Skeletal muscle tissue (tissue), 4 donors: ENCODE data around the gene APBB1. TPM values are rescaled to one million over a fixed set of nuclear protein-coding genes. Genes with fewer than 3 reads are reported as not detected.

Experiments
- H3K27ac ChIP-seq: one replicate; pipeline ENCODE4 v1.7.0; 2013; ENCODE audit warnings: mild to moderate bottlenecking, low read depth, low read length, inconsistent platforms
- H3K27me3 ChIP-seq, 3 donors: one replicate each; pipeline ENCODE4 v1.7.0; 2013; ENCODE audit warnings: low read length in 3 of 3; ENCODE audit not compliant: control insufficient read depth in 3 of 3, insufficient read depth in 3 of 3
- H3K36me3 ChIP-seq, 3 donors: one replicate each; pipeline ENCODE4 v1.7.0; 2013; ENCODE audit warnings: low read length in 3 of 3; ENCODE audit not compliant: control insufficient read depth in 3 of 3, insufficient read depth in 3 of 3
- H3K4me1 ChIP-seq, 3 donors: one replicate each; pipeline ENCODE4 v1.7.0; 2013; ENCODE audit warnings: low read length in 3 of 3, mild to moderate bottlenecking in 3 of 3; ENCODE audit not compliant: control insufficient read depth in 3 of 3, insufficient read depth in 3 of 3
- H3K4me3 ChIP-seq, 3 donors: one replicate each; pipeline ENCODE4 v1.7.0; 2013; ENCODE audit warnings: low read length in 3 of 3
- H3K9ac ChIP-seq, 3 donors: one replicate each; pipeline ENCODE4 v1.7.0; 2013; ENCODE audit warnings: low read length in 3 of 3, mild to moderate bottlenecking in 3 of 3, moderate library complexity in 2 of 3, low read depth in 1 of 3
- H3K9me3 ChIP-seq, 3 donors: one replicate each; pipeline ENCODE4 v1.7.0; 2013; ENCODE audit warnings: low read length in 3 of 3; ENCODE audit not compliant: control insufficient read depth in 3 of 3
- total RNA-seq: library from RNA; depleted of rRNA; stranded (reverse); fragments of >200 nt; gene quantifications from one replicate; pipeline ENCODE4 v1.2.3, GENCODE V29; 2014
- donor health status: Osteomylitis.

The APBB1 gene
- total RNA-seq, 1 donor from 2014 or later: 28.7 TPM

DNA sequence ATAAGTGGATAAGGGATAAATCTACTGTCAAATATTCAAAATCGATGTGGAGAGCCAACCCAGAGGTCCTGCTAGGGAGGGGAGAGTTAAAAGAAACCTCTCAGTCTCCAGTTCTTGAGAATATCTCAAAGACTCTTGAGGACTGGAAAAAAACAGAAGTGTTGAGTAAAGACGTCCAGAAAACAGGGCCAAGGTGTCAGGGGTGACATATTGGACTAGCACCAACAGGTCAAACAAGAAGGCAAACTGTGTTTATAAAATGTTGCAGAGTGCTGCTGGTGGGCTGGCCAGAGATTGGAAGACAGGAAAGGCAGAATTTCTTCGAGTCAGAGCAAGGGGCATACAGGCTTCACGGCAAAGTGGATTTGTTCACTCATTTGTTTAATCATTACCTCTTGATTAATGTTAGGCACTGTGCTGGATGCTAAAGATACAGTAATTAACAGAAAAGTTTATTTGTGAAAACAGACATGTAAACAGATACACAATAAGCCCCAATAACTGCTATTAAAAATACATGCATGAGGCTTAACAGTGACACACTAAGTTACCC is 62.3 kb downstream of the APBB1 start:
- H3K27me3 ChIP-seq: no peaks in the 10 kb centered on the region
- no peak overlapping the region for H3K9ac ChIP-seq
- no peak overlapping the region for H3K4me3 ChIP-seq
- no peaks in the 10 kb centered on the region for H3K9me3 ChIP-seq
- H3K27ac ChIP-seq: no peak overlapping the region
- H3K4me1 ChIP-seq: peaks cover 0 to 17% (median 0%) of the 10 kb centered on the region in 3 donors
- no peaks in the 10 kb centered on the region for H3K36me3 ChIP-seq

DNA sequence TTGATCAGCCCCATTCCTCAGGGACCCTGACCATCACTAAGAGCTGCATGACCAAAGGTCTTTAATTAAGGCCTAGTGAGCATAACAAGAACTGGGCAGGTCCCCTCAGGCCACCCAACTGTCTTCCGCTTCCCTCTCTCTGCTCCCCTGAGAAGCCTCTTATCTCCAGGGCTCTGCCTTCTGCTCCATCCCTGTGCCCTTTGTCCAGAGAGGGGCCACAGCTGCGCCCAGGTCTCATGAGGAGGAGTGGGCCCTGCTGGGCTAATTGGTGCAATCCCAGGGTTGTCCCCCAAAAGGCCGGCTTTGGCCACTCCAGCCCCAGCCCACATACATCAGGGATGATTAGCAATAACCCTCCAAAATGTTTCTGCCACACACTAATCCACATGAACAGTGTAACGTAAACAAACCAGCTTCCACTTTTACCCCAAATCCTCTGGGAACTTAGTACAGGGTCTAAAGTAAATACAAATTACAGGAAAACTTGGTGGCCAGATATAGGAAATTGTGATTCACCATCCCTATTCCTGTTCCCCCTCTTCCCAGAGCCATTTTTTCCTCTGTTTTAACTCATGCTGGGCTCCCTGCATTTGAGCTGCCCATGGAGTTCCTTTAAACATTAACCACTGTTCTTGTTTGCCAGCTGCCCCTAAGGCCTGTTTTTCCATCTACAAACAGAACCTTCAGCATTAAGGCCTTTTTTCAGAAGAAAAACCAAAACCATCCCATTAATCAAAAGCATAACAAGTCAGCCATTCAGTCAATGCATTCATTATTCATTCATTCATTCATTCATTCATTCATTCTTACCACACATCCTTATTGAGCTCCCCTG is 64.0 kb downstream of the APBB1 start:
- peaks cover 0 to 17% (median 0%) of the 10 kb centered on the region in 3 donors for H3K4me1 ChIP-seq
- H3K27ac ChIP-seq: no peak overlapping the region
- no peaks in the 10 kb centered on the region for H3K27me3 ChIP-seq
- H3K4me3 ChIP-seq: no peak overlapping the region
- no peaks in the 10 kb centered on the region for H3K36me3 ChIP-seq
- H3K9me3 ChIP-seq: no peaks in the 10 kb centered on the region
- H3K9ac ChIP-seq: no peak overlapping the region

DNA sequence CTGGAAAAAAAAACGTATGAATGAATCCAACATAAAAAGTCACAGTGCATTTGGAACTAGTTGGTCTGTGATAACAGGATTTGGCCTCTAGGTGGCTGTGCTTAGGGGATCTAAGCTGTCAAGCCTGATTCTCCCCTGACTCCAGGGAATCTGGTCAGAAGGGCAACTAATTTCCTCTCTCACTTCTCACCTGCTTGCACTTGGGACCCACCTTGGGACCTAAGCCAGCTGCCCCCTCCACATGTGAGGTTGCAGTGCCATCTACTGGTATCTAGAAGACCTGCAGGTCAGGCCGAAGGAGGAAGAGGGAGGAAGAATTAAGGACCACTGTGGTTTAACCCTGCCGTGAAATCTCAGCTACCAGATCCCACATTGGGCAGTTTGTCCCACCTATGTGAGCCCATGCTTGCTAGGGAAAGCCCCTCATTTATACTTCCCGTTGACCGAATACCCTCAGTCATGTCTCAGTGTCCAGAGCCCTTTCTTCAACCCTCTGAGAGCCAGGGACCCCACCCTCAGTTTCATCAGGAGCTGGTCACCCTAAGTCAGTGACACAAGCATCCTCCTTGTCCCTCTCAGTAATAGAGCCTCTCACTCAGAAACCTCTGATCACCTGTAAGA is 65.4 kb downstream of the APBB1 start:
- Histone ChIP-seq H3K4me1 (peaks cover 0 to 17% (median 4%) of the 10 kb centered on the region in 3 donors), H3K9me3 (no peaks in the 10 kb centered on the region), H3K27ac (no peak overlapping the region), H3K4me3 (no peak overlapping the region), H3K9ac (peak overlapping the region in 1 of 3 donors; percentile 26), H3K27me3 (no peaks in the 10 kb centered on the region), H3K36me3 (no peaks in the 10 kb centered on the region)

DNA sequence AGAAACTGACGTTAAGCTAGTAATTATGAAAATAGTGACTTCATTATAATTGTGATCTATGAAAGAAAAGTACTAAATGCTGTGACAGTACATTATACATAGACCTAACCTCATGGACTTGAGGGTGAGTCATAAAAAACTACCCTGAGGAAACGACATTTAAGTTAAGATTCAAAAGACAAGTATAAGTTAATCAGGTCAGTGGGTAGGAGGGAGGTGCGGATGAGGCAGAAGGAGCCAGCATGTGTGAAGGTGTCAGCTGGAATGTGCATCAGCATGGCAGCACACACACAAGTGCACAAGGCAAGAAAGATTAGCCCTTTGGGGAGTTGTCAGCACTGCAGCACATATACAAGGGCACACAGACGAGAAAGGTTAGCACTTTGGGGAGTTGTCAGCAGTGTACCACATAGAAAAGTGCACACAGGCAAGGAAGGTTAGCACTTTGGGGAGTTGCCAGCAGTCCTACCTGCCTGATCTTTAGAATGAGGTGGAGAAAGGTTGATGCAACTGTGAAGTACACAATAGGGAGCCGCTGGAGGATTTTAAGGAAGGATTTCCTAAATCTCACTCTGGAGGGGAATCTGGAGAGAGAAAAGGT is 67.0 kb downstream of the APBB1 start:
- Histone ChIP-seq H3K27ac (no peak overlapping the region), H3K4me3 (no peak overlapping the region), H3K27me3 (no peaks in the 10 kb centered on the region), H3K9ac (no peak overlapping the region), H3K4me1 (peaks cover 0 to 13% (median 4%) of the 10 kb centered on the region in 3 donors), H3K36me3 (no peaks in the 10 kb centered on the region), H3K9me3 (no peaks in the 10 kb centered on the region)

DNA sequence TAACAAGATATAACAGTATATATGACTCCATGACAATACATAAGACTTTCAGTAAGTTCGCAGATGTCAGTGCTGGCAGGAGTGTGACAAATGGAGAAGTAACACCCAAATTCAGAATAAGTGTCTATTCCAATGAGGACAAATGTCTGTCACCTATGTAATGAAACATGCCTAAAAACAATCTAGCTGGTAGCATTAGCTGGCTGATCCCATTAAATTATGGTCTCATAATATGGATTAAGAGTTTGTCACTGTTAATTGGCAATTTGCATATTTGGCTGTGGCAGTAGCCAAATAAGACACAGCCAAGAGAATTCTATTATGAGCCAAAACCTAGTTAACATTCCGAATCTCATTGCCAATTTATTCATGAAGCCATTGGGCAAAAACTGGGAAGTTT is 68.4 kb downstream of the APBB1 start:
- Histone ChIP-seq H3K9ac (no peak overlapping the region), H3K36me3 (no peaks in the 10 kb centered on the region), H3K27me3 (no peaks in the 10 kb centered on the region), H3K9me3 (no peaks in the 10 kb centered on the region), H3K4me1 (peaks cover 0 to 13% (median 4%) of the 10 kb centered on the region in 3 donors), H3K4me3 (no peak overlapping the region), H3K27ac (no peak overlapping the region)

- Histone ChIP-seq H3K4me3 (no peak overlapping the region), H3K9me3 (no peaks in the 10 kb centered on the region), H3K4me1 (peaks cover 0 to 13% (median 4%) of the 10 kb centered on the region in 3 donors), H3K27me3 (no peaks in the 10 kb centered on the region), H3K36me3 (no peaks in the 10 kb centered on the region), H3K27ac (no peak overlapping the region), H3K9ac (no peak overlapping the region)
These were observed 68.9 kb downstream of the APBB1 start for GRCh38 chr11:6350043-6350442.

GRCh38 chr11:6345366-6345765 is 73.5 kb downstream of the APBB1 start:
- H3K4me3 ChIP-seq: no peak overlapping the region
- H3K27me3 ChIP-seq: no peaks in the 10 kb centered on the region
- no peak overlapping the region for H3K27ac ChIP-seq
- no peaks in the 10 kb centered on the region for H3K36me3 ChIP-seq
- peaks cover 0 to 4% (median 0%) of the 10 kb centered on the region in 3 donors for H3K4me1 ChIP-seq
- H3K9ac ChIP-seq: no peak overlapping the region
- no peaks in the 10 kb centered on the region for H3K9me3 ChIP-seq

Other genes starting within 250 kb of the APBB1 start
- not detected for gene OR52B2, start 248.8 kb downstream of the APBB1 start, total RNA-seq
- gene OR52W1, start 219.9 kb downstream of the APBB1 start, total RNA-seq: not detected
- not detected for gene C11orf42, start 213.5 kb downstream of the APBB1 start, total RNA-seq
- 8.9 TPM for gene FHIP1B, start 184.5 kb downstream of the APBB1 start, total RNA-seq
- gene CNGA4, start 180.0 kb downstream of the APBB1 start, total RNA-seq: not detected
- gene CCKBR, start 159.3 kb downstream of the APBB1 start, total RNA-seq: not detected
- 28.2 TPM for gene CAVIN3, start 98.6 kb downstream of the APBB1 start, total RNA-seq
- gene SMPD1, start 28.6 kb downstream of the APBB1 start, total RNA-seq: 9.9 TPM
- 3.1 TPM for gene HPX, start 21.9 kb upstream of the APBB1 start, total RNA-seq
- gene TRIM3, start 54.8 kb upstream of the APBB1 start, total RNA-seq: 8.4 TPM
- gene ARFIP2, start 62.2 kb upstream of the APBB1 start, total RNA-seq: 14.1 TPM
- gene TIMM10B, start 62.4 kb upstream of the APBB1 start, total RNA-seq: 19.8 TPM
- 4.7 TPM for gene DNHD1, start 78.2 kb upstream of the APBB1 start, total RNA-seq
- gene RRP8, start 184.5 kb upstream of the APBB1 start, total RNA-seq: 9.4 TPM
- gene ILK, start 184.7 kb upstream of the APBB1 start, total RNA-seq: 106 TPM
- 19.8 TPM for gene TAF10, start 193.1 kb upstream of the APBB1 start, total RNA-seq
- 15.7 TPM for gene TPP1, start 200.3 kb upstream of the APBB1 start, total RNA-seq
- gene DCHS1, start 236.7 kb upstream of the APBB1 start, total RNA-seq: 39.1 TPM